ENCODE measurements around the gene TM9SF2.

- no peak for TF ChIP-seq CTCF (IDR thresholded peaks at IDR 0.05)
- TF ChIP-seq REST (IDR thresholded peaks at IDR 0.05; ENCODE audit: insufficient read depth in 1 of 2, low read depth in 2 of 2, low read length in 1 of 2) = no peak
These were observed 24.6 kb upstream of the TM9SF2 start for GRCh38 chr13:99476648-99477047.

Measured in Panc1 (cell line).